Colonic mucosa (tissue), 4 donors: Measurements from ENCODE around the gene ANO10. TPM values are rescaled to one million over a fixed set of nuclear protein-coding genes. Genes with fewer than 3 reads are reported as not detected.

Experiments used
- DNase-seq: peaks from one replicate; pipeline ENCODE4 v3.0.0-alpha.2; 2020
- H3K27ac ChIP-seq: fragments of 200-600 bp; one replicate; pipeline ENCODE4 v1.8.0; 2021
- H3K27me3 ChIP-seq: fragments of 200-600 bp; one replicate; pipeline ENCODE4 v1.8.0; 2021
- H3K36me3 ChIP-seq: fragments of 200-600 bp; one replicate; pipeline ENCODE4 v1.8.0; 2021
- H3K4me1 ChIP-seq: fragments of 200-600 bp; one replicate; pipeline ENCODE4 v1.8.0; 2021; ENCODE audit warnings: mild to moderate bottlenecking
- H3K4me3 ChIP-seq: fragments of 200-600 bp; one replicate; pipeline ENCODE4 v1.8.0; 2021
- H3K9ac ChIP-seq, 2 donors: one replicate each; pipeline ENCODE4 v1.7.0; 2013; ENCODE audit warnings: control low read depth in 2 of 2, low read depth in 2 of 2, low read length in 2 of 2
- H3K9me3 ChIP-seq: fragments of 200-600 bp; one replicate; pipeline ENCODE4 v1.8.0; 2021
- CTCF ChIP-seq: fragments of 200-600 bp; IDR thresholded peaks from one replicate; pipeline ENCODE4 v1.8.0; 2022; ENCODE audit warnings: antibody characterized with exemption, mild to moderate bottlenecking
- intact Hi-C: fragments of 100-400 bp; cut with DNase I; formaldehyde crosslinking; loops from one replicate; pipeline ENCODE4 v1.14.1; 2022
- total RNA-seq, 2 donors: library from RNA; stranded (reverse); fragmentation: NEBNext Ultra II Directional in 1 of 2; extraction: Animal tissue kit (Norgen Biotek cat#: 25700) in 1 of 2; gene quantifications; one replicate each; pipeline ENCODE4 v1.2.1, GENCODE V29; 2021
- donor health status: healthy.
- donor health status: DM: no; HTN: no; CAD: no.
- donor health status: DM: no; HTN: no; CAD: no.

ANO10 gene
- total RNA-seq, 2 donors from 2014 or later, result 53.9 to 69.0 TPM

GRCh38 chr3:43400167-43400566, 221.6 kb downstream of the ANO10 start:
- Histone ChIP-seq H3K27ac (no peak overlapping the region), H3K4me3 (no peak overlapping the region), H3K4me1 (no peaks in the 10 kb centered on the region), H3K27me3 (no peaks in the 10 kb centered on the region), H3K36me3 (no peaks in the 10 kb centered on the region), H3K9me3 (no peaks in the 10 kb centered on the region), H3K9ac (no peak overlapping the region)
- TF ChIP-seq CTCF, result no peak
- no peak for DNase-seq
- intact Hi-C loops, result no loop called here

- intact Hi-C loops, result no loop called here
- DNase-seq, result no peak
- no peak for TF ChIP-seq CTCF
Observed at GRCh38 chr3:43399034-43399433, 222.8 kb downstream of the ANO10 start.

GRCh38 chr3:43394041-43394554, 227.7 kb downstream of the ANO10 start:
- Histone ChIP-seq H3K4me3 (no peak overlapping the region), H3K36me3 (no peaks in the 10 kb centered on the region), H3K27ac (no peak overlapping the region), H3K4me1 (no peaks in the 10 kb centered on the region), H3K27me3 (no peaks in the 10 kb centered on the region), H3K9ac (no peak overlapping the region), H3K9me3 (no peaks in the 10 kb centered on the region)
- intact Hi-C loops, result no loop called here
- no peak for DNase-seq
- TF ChIP-seq CTCF, result no peak

More at GRCh38 chr3:43399034-43399433, 222.8 kb downstream of the ANO10 start:
- H3K27me3 ChIP-seq, result no peaks in the 10 kb centered on the region
- H3K9me3 ChIP-seq, result no peaks in the 10 kb centered on the region
- H3K4me3 ChIP-seq, result no peak overlapping the region
- no peak overlapping the region for H3K27ac ChIP-seq
- no peak overlapping the region for H3K9ac ChIP-seq
- no peaks in the 10 kb centered on the region for H3K4me1 ChIP-seq
- no peaks in the 10 kb centered on the region for H3K36me3 ChIP-seq

GRCh38 chr3:43391621-43392020, 230.2 kb downstream of the ANO10 start:
- no peak for DNase-seq
- H3K9ac ChIP-seq, result no peak overlapping the region
- TF ChIP-seq CTCF, result no peak
- intact Hi-C loops, result no loop called here
- H3K27ac ChIP-seq, result no peak overlapping the region
- H3K4me3 ChIP-seq, result no peak overlapping the region
- no peaks in the 10 kb centered on the region for H3K27me3 ChIP-seq
- no peaks in the 10 kb centered on the region for H3K36me3 ChIP-seq
- H3K9me3 ChIP-seq, result no peaks in the 10 kb centered on the region
- no peaks in the 10 kb centered on the region for H3K4me1 ChIP-seq

- intact Hi-C loops, result no loop called here
- H3K4me1 ChIP-seq, result no peaks in the 10 kb centered on the region
- H3K9me3 ChIP-seq, result no peaks in the 10 kb centered on the region
- no peaks in the 10 kb centered on the region for H3K27me3 ChIP-seq
- H3K4me3 ChIP-seq, result no peak overlapping the region
- DNase-seq, result no peak
- no peak overlapping the region for H3K9ac ChIP-seq
- peak overlapping the region; percentile 38 for H3K27ac ChIP-seq
- TF ChIP-seq CTCF, result no peak
- H3K36me3 ChIP-seq, result no peaks in the 10 kb centered on the region
Observed at GRCh38 chr3:43390255-43390588, 231.6 kb downstream of the ANO10 start.
